ENCODE measurements around the gene ADAMTS20.

- TF ChIP-seq, protein P1, sequence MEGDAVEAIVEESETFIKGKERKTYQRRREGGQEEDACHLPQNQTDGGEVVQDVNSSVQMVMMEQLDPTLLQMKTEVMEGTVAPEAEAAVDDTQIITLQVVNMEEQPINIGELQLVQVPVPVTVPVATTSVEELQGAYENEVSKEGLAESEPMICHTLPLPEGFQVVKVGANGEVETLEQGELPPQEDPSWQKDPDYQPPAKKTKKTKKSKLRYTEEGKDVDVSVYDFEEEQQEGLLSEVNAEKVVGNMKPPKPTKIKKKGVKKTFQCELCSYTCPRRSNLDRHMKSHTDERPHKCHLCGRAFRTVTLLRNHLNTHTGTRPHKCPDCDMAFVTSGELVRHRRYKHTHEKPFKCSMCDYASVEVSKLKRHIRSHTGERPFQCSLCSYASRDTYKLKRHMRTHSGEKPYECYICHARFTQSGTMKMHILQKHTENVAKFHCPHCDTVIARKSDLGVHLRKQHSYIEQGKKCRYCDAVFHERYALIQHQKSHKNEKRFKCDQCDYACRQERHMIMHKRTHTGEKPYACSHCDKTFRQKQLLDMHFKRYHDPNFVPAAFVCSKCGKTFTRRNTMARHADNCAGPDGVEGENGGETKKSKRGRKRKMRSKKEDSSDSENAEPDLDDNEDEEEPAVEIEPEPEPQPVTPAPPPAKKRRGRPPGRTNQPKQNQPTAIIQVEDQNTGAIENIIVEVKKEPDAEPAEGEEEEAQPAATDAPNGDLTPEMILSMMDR (IDR thresholded peaks at IDR 0.05) = no peak
- no peak for TF ChIP-seq POLR2A (IDR thresholded peaks at IDR 0.05)
- TF ChIP-seq POLR2AphosphoS5 (IDR thresholded peaks at IDR 0.05) = no peak
- TF ChIP-seq EP300 (IDR thresholded peaks at IDR 0.05) = no peak
Observed at GRCh38 chr12:43318021-43318420, 234.0 kb downstream of the ADAMTS20 start.

Data from gastroesophageal sphincter (tissue), 3 donors.